ENCODE data around the gene TCF15.

TCF15 gene

DNA sequence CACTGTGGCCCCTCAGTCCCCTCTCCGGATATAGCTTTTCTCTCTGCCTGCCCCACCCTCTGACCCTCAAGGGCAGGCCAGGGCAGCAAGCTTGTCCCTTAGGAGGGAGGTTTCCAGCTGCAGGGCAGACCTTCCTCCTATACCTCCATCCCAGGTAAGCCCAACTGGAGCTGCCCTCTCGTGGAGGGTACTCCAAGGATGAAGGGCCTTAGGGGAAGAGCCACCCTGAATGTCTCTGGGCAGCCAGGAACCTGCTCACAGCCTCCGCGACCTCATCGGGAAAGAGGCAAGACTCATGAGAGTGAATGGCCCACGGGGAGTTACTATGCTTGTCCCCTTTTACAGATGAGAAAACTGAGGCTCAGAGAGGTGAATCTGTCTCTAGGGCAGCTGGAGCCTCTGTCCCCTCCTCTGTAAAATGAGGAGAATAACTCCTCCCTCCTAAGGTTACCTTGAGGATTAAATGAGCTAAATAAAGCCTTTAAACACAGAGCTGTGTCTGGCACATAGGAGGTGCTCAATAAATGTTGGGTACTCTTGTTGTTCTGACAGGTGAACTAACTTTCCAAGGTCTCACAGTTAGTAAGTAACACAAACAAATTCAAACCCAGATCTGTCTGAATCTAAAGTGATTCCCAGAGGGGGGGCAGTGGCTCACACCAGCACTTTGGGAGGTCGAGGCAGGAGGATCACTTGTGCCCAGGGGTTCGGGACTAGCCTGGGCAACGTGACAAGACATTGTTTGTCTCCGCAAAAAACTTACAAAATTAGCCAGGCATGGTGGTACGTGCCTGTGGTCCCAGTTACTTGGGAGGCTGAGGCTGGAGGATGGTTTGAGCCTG, 30.8 kb upstream of the TCF15 start:
- no peaks in the 10 kb centered on the region for H3K9me2 ChIP-seq (replicated peaks; ENCODE audit: insufficient read depth, low read length)
- H4K20me1 ChIP-seq (ENCODE audit: low read depth, low read length) = no peaks in the 10 kb centered on the region; the same call in 1 of the 2 replicates
- no peak overlapping the region for H3K4me3 ChIP-seq (ENCODE audit: insufficient read depth, low read length, poor library complexity, severe bottlenecking)
- TF ChIP-seq, protein P1, sequence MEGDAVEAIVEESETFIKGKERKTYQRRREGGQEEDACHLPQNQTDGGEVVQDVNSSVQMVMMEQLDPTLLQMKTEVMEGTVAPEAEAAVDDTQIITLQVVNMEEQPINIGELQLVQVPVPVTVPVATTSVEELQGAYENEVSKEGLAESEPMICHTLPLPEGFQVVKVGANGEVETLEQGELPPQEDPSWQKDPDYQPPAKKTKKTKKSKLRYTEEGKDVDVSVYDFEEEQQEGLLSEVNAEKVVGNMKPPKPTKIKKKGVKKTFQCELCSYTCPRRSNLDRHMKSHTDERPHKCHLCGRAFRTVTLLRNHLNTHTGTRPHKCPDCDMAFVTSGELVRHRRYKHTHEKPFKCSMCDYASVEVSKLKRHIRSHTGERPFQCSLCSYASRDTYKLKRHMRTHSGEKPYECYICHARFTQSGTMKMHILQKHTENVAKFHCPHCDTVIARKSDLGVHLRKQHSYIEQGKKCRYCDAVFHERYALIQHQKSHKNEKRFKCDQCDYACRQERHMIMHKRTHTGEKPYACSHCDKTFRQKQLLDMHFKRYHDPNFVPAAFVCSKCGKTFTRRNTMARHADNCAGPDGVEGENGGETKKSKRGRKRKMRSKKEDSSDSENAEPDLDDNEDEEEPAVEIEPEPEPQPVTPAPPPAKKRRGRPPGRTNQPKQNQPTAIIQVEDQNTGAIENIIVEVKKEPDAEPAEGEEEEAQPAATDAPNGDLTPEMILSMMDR (IDR thresholded peaks at IDR 0.05; ENCODE audit: insufficient read depth, low read length, poor library complexity, severe bottlenecking) = no peak
- TF ChIP-seq EZH2phosphoT487 (conservative IDR thresholded peaks at IDR 0.05; ENCODE audit: low read length) = no peak
- no peak overlapping the region for H3K27ac ChIP-seq (ENCODE audit: low read depth, low read length)
- H3K36me3 ChIP-seq (ENCODE audit: low read length) = no peaks in the 10 kb centered on the region
- H3K4me2 ChIP-seq (ENCODE audit: low read depth, low read length, poor library complexity, severe bottlenecking) = no peak overlapping the region
- no peak overlapping the region for H2AFZ ChIP-seq (ENCODE audit: low read depth, low read length, severe bottlenecking)
- H3K9me3 ChIP-seq (ENCODE audit: insufficient read depth, low read length) = no peaks in the 10 kb centered on the region
- H3K27me3 ChIP-seq (ENCODE audit: low read length) = no peaks in the 10 kb centered on the region
- no peak overlapping the region for H3K9ac ChIP-seq (ENCODE audit: low read length)
- H3F3A ChIP-seq (ENCODE audit: insufficient read depth) = no peaks in the 10 kb centered on the region
- no peaks in the 10 kb centered on the region for H3K79me2 ChIP-seq (ENCODE audit: insufficient read depth, low read length)

DNA sequence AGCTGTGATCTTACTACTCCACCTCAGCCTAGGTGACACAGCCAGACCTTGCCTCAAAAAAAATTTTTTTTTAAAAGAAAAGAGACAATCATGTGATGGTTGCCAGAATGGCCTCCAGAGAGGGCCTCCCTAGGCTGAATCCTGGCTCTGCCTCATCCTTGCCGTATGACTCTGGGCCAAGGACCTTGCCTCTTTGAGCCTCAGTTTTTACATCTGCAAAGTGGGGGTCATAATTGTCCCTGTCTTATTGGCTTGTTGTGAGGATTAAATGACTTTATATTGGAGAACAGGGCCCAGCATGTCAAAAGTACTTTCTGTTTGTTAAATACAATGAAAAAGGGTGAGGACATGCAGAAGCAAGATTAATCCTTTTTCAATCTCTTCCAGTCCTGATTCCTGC, 28.5 kb upstream of the TCF15 start:
- no peaks in the 10 kb centered on the region; the same call in 1 of the 2 replicates for H4K20me1 ChIP-seq (ENCODE audit: low read depth, low read length)
- no peaks in the 10 kb centered on the region for H3F3A ChIP-seq (ENCODE audit: insufficient read depth)
- TF ChIP-seq, protein P1 (IDR thresholded peaks at IDR 0.05; ENCODE audit: insufficient read depth, low read length, poor library complexity, severe bottlenecking) = no peak
- no peak for TF ChIP-seq EZH2phosphoT487 (conservative IDR thresholded peaks at IDR 0.05; ENCODE audit: low read length)
- no peak overlapping the region for H2AFZ ChIP-seq (ENCODE audit: low read depth, low read length, severe bottlenecking)
- H3K36me3 ChIP-seq (ENCODE audit: low read length) = no peaks in the 10 kb centered on the region
- no peak overlapping the region for H3K4me3 ChIP-seq (ENCODE audit: insufficient read depth, low read length, poor library complexity, severe bottlenecking)
- no peaks in the 10 kb centered on the region for H3K79me2 ChIP-seq (ENCODE audit: insufficient read depth, low read length)
- no peak overlapping the region for H3K4me2 ChIP-seq (ENCODE audit: low read depth, low read length, poor library complexity, severe bottlenecking)
- no peaks in the 10 kb centered on the region for H3K9me3 ChIP-seq (ENCODE audit: insufficient read depth, low read length)
- no peak overlapping the region for H3K27ac ChIP-seq (ENCODE audit: low read depth, low read length)
- no peaks in the 10 kb centered on the region for H3K27me3 ChIP-seq (ENCODE audit: low read length)
- no peak overlapping the region for H3K9ac ChIP-seq (ENCODE audit: low read length)
- H3K9me2 ChIP-seq (replicated peaks; ENCODE audit: insufficient read depth, low read length) = no peaks in the 10 kb centered on the region

DNA sequence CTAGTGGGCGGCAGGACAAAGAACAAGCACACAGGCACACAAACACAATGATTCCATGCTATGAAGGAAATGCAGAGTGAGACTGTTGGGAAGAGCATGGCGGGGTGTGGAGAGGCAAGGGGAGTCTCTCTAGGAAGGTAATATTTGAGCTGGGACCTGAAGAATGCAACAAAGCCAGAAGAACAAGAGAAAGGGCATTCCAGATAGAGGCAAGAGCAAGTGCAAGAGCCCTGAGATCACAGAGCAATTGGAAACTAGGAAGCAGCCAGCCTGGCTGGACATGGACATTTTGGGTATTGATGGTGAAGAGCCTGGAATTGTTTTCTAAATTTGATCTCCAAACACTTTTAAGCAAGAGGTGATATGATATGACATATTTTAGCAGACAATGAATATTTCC, 27.4 kb upstream of the TCF15 start:
- Histone ChIP-seq H3K36me3 (ENCODE audit: low read length) (no peaks in the 10 kb centered on the region), H3K27ac (ENCODE audit: low read depth, low read length) (no peak overlapping the region), H4K20me1 (ENCODE audit: low read depth, low read length) (no peaks in the 10 kb centered on the region; the same call in 1 of the 2 replicates), H3K9me3 (ENCODE audit: insufficient read depth, low read length) (no peaks in the 10 kb centered on the region), H3K9ac (ENCODE audit: low read length) (no peak overlapping the region), H2AFZ (ENCODE audit: low read depth, low read length, severe bottlenecking) (no peak overlapping the region), H3K4me2 (ENCODE audit: low read depth, low read length, poor library complexity, severe bottlenecking) (no peak overlapping the region), H3K4me3 (ENCODE audit: insufficient read depth, low read length, poor library complexity, severe bottlenecking) (no peak overlapping the region), H3K79me2 (ENCODE audit: insufficient read depth, low read length) (no peaks in the 10 kb centered on the region), H3F3A (ENCODE audit: insufficient read depth) (no peaks in the 10 kb centered on the region), H3K9me2 (replicated peaks; ENCODE audit: insufficient read depth, low read length) (no peaks in the 10 kb centered on the region), H3K27me3 (ENCODE audit: low read length) (no peaks in the 10 kb centered on the region)
- TF ChIP-seq EZH2phosphoT487 (conservative IDR thresholded peaks at IDR 0.05; ENCODE audit: low read length) = no peak
- TF ChIP-seq, protein P1 (IDR thresholded peaks at IDR 0.05; ENCODE audit: insufficient read depth, low read length, poor library complexity, severe bottlenecking) = no peak

All from SU-DHL-6 (cell line).